Vagina (tissue), 2 donors: Measurements from ENCODE around the gene MAP4K4.

ENCODE experiments used
- CTCF ChIP-seq, 3 experiments: fragments of 450-650 bp in 2 of 3; fragments of 200-600 bp in 1 of 3; sonication (generic) in 1 of 3; IDR thresholded peaks; one replicate each; pipeline ENCODE4 v1.5.1; 2017 to 2019; ENCODE audit warnings: antibody characterized with exemption in 3 of 3, mild to moderate bottlenecking in 2 of 3, moderate library complexity in 2 of 3
- POLR2AphosphoS5 ChIP-seq, 2 donors: sonication (generic); formaldehyde crosslinking; IDR thresholded peaks; one replicate each; pipeline ENCODE4 v1.9.0; 2017; ENCODE audit warnings: antibody characterized with exemption in 2 of 2, mild to moderate bottlenecking in 2 of 2, low read depth in 1 of 2; ENCODE audit not compliant: insufficient read depth in 1 of 2

- TF ChIP-seq CTCF (IDR thresholded peaks at IDR 0.05), result no peak
- TF ChIP-seq POLR2AphosphoS5 (IDR thresholded peaks at IDR 0.05; ENCODE audit: insufficient read depth in 1 of 2, low read depth in 1 of 2), result no peak
These were observed 126.4 kb downstream of the MAP4K4 start for GRCh38 chr2:101823859-101824258.
